GM12864 (cell line): ENCODE measurements around the gene CHCHD3.

Experiments used
- DNase-seq: peaks from one replicate; pipeline ENCODE4 v3.0.0-alpha.2; 2011; ENCODE audit warnings: low read depth
- H3K4me3 ChIP-seq: 2 replicates; pipeline ENCODE4 v1.5.1; 2011; ENCODE audit warnings: mild to moderate bottlenecking, low read depth, low read length, control low read depth
- TF ChIP-seq, protein P1 (sequence below): IDR thresholded peaks from 2 replicates; pipeline ENCODE4 v1.5.1; 2011; ENCODE audit warnings: low read depth, mild to moderate bottlenecking, moderate library complexity, low read length, control low read depth, inconsistent platforms; ENCODE audit errors: missing control alignments

CHCHD3 gene

DNA sequence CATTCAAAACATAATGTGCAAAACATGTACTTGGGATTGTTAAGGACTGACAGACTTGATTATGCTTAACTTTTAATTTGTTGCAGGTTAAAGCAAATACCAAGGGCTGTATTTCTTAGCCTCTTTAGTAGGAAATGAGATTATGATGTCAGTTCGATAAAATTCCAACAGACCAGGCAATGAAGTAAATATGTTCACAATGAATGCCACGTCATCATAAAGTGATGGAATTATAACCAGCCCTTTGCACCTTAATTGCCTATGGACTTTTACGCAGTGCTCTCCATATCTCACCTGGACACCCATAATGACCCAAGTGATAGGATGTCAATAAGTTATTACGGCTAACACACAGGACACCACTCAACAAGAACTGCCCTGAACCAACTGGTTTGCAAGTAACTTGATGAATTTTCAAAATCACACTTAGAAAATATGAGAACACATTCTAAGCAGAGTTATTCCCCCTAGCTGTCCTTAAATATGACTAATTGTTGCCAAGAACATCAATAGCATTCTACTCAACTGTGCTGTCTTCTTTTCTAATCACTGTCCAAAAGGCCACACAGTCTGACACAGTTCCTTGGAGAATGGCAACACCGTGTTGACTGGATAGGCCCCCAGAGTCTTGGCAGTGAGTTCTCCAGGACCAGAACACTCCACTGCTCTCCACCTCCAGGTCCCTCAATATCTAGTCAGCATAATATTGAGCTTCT is 115.0 kb downstream of the CHCHD3 start:
- no peak overlapping the region for H3K4me3 ChIP-seq
- TF ChIP-seq, protein P1, sequence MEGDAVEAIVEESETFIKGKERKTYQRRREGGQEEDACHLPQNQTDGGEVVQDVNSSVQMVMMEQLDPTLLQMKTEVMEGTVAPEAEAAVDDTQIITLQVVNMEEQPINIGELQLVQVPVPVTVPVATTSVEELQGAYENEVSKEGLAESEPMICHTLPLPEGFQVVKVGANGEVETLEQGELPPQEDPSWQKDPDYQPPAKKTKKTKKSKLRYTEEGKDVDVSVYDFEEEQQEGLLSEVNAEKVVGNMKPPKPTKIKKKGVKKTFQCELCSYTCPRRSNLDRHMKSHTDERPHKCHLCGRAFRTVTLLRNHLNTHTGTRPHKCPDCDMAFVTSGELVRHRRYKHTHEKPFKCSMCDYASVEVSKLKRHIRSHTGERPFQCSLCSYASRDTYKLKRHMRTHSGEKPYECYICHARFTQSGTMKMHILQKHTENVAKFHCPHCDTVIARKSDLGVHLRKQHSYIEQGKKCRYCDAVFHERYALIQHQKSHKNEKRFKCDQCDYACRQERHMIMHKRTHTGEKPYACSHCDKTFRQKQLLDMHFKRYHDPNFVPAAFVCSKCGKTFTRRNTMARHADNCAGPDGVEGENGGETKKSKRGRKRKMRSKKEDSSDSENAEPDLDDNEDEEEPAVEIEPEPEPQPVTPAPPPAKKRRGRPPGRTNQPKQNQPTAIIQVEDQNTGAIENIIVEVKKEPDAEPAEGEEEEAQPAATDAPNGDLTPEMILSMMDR = no peak
- no peak for DNase-seq

DNA sequence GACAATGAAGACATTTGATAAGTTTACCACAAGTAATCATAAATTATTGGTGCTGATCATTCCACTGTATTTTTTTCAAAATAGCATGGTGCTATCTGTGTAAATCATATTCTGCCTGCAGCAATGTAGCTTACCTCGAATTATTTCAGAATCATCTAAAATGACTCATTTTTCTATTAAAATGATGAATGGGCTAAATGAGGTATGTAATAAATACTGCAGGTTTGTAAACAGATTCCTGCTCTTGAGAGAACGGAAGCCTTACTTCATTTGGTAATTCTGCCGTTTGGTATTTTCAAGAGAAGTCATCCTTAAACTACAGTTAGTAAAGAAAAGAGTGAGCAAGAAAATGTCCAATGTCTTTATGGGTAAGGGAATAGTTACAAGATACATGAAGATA is 115.9 kb downstream of the CHCHD3 start:
- no peak for DNase-seq
- H3K4me3 ChIP-seq = no peak overlapping the region
- TF ChIP-seq, protein P1 = no peak

DNA sequence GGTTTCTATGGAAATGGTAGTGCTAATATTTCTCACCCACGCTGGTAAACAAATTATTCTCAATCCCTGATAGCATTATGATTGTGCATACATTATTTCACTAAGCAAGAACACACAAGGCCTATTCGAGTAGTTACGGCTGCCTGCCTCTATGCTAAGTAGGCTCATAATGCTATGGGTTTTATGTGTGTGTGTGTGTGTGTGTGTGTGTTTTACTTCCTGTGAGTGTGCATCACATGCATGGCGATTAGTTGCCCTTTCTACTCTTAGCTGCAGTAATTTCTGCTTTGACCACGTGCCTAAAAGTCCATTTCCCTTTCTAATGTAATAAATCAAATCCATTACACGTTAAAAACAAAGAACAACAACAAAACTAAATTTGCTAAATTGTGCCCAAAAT is 117.0 kb downstream of the CHCHD3 start:
- no peak for DNase-seq
- no peak overlapping the region for H3K4me3 ChIP-seq
- TF ChIP-seq, protein P1 = no peak

DNA sequence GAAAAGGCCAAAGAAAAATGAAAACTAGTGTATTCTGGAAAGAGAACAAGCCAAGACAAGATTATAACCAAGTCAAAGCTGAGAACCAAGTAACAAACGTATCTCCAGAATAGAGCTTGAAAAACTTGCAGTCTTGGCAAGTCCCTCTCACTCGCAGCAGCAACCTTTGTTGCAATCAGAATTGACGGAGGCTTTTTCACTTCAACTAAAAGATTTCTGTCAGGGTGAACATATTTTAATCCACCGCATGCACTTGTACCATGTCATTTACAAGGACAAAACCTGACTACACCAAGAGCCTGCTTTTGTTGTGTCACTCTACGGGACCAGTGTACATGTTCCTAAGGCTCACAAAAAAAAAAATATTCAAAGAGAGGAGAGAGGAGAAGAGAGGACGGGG is 122.0 kb downstream of the CHCHD3 start:
- no peak for DNase-seq
- H3K4me3 ChIP-seq = no peak overlapping the region
- TF ChIP-seq, protein P1 = no peak

DNA sequence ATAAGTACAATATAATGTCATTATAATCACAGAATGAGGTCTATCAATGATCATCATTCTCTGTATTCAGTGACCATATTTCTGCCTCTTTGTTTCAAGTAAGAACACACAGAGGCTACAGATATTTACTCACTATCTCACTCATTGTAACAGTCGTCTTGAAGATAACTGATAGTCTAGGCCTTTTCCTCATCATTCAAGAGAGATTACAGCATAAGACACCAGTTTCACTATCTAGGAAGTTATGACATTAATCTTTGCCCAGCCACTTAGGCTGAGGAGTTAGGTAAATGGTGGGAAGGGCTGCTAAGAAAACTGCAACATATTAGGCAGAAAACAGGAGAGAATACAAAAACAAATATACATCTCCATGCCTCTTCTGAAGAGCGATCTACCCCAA is 125.3 kb downstream of the CHCHD3 start:
- TF ChIP-seq, protein P1 = no peak
- H3K4me3 ChIP-seq = no peak overlapping the region
- no peak for DNase-seq

DNA sequence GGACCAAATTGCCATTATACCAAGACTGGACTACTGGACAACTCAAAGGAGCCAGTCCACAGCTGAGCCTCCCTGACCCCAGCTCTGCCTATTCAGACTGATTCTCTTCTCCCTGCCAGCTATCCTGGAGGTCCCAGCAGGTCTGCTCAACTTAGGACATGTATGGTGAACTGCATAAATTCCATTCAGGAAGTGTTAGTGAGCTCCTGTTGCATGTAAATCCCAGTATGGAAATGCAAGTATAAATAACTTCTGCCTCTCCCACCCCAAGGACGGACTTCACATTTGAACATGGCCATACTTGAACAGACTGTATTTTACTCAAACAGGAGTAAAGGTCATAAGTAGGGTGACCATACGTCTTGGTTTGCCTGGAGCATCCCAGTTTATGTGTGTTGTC is 128.4 kb downstream of the CHCHD3 start:
- DNase-seq = no peak
- TF ChIP-seq, protein P1 = no peak
- no peak overlapping the region for H3K4me3 ChIP-seq

DNA sequence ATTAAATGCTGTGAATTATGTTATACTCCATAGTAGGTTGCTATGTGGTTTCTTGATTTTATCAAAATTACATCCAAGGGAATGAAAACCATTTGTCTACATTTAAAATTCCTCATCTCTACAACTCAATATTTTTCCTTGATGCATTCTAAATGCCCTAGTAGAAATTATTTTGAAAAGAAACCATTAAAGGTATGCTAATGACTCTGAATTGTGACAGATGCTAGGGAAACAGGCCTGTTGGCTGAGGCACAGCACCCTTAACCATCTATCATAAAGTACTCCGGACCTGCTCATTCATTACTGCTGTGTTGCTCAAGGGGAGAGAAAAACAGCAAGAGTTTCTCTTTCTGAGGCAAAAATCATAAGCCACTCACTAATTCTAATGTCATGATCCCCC is 131.2 kb downstream of the CHCHD3 start:
- no peak overlapping the region for H3K4me3 ChIP-seq
- TF ChIP-seq, protein P1 = no peak
- no peak for DNase-seq
